Spleen (tissue), 7 donors: ENCODE measurements around the gene STX8.

Source experiments
- CTCF ChIP-seq, 11 experiments: fragments of 200-600 bp in 7 of 11; fragments of 450-650 bp in 4 of 11; sonication (generic) in 4 of 11; IDR thresholded peaks in 8 of 11; conservative IDR thresholded peaks in 3 of 11; 1 replicate in 7 of 11; 2 replicates in 4 of 11; pipeline versions ENCODE4 v1.4.0 to v1.8.0; 2016 to 2021; ENCODE audit warnings: antibody characterized with exemption in 11 of 11, inconsistent platforms in 4 of 11, mild to moderate bottlenecking in 1 of 11
- POLR2A ChIP-seq, 3 donors: fragments of 450-650 bp; IDR thresholded peaks; one replicate each; pipeline ENCODE4 v1.5.1; 2017; ENCODE audit warnings: antibody characterized with exemption in 3 of 3, mild to moderate bottlenecking in 1 of 3
- POLR2AphosphoS5 ChIP-seq, 3 donors: sonication (generic); formaldehyde crosslinking; IDR thresholded peaks; one replicate each; pipeline ENCODE4 v1.5.1; 2017; ENCODE audit warnings: antibody characterized with exemption in 3 of 3
- donor health status: DM: no; HTN: no; CAD: no; lungs with moderate emphysema.
- donor health status: DM: no; HTN: no; CAD: no.
- donor health status: DM: no; HTN: no; CAD: no.

- TF ChIP-seq CTCF (IDR thresholded peaks at IDR 0.05 in 8 of 11, conservative IDR thresholded peaks at IDR 0.05 in 3 of 11) (no peak), POLR2AphosphoS5 (IDR thresholded peaks at IDR 0.05) (no peak), POLR2A (IDR thresholded peaks at IDR 0.05) (no peak)
Measured at GRCh38 chr17:9226794-9227135, 348.9 kb downstream of the STX8 start.
